A673 (cell line): ENCODE results near the gene HMX2. TPM values are rescaled to one million over a fixed set of nuclear protein-coding genes. Genes with fewer than 3 reads are reported as not detected.
A peak's percentile ranks its signal among the peaks of the same experiment; 100 is the strongest.

ENCODE experiments used
- BruUV-seq: library from RNA; stranded (reverse); fragments of 400-500 nt; replicated peaks from 2 replicates; lab custom pipeline; 2021; lab: Mats Ljungman, UMichigan
- CTCF ChIA-PET: fragments of 300-600 bp; sonication (Branson Sonifier 250); formaldehyde crosslinking; loops from one replicate; lab custom pipeline; 2022; ENCODE audit warnings: antibody characterized with exemption; lab: Charles Lee
- POLR2A ChIA-PET: fragments of 300-600 bp; sonication (Branson Sonifier 250); formaldehyde crosslinking; loops from one replicate; lab custom pipeline; 2022; ENCODE audit warnings: antibody characterized with exemption; ENCODE audit not compliant: low non-redundant PET; lab: Charles Lee
- DNase-seq: peaks from one replicate; pipeline ENCODE4 v3.0.0-alpha.2; 2015; ENCODE audit warnings: low spot score
- H3K27ac ChIP-seq: fragments of 200-600 bp; sonication (generic); 2 replicates; pipeline ENCODE4 v1.5.1; 2016; ENCODE audit warnings: mixed run types, low read depth, mild to moderate bottlenecking, mixed read lengths, antibody characterized with exemption, low read length; ENCODE audit not compliant: poor library complexity, severe bottlenecking
- H3K27me3 ChIP-seq: fragments of 200-600 bp; sonication (generic); replicated peaks from 2 replicates; pipeline ENCODE4 v1.6.1; 2017; ENCODE audit warnings: mixed run types, low read depth, mild to moderate bottlenecking, mixed read lengths, antibody characterized with exemption, low read length; ENCODE audit not compliant: insufficient read depth, poor library complexity
- H3K36me3 ChIP-seq: fragments of 200-600 bp; sonication (generic); 2 replicates; pipeline ENCODE4 v1.6.1; 2016; ENCODE audit warnings: mixed run types, mild to moderate bottlenecking, mixed read lengths, antibody characterized with exemption, low read length; ENCODE audit not compliant: insufficient read depth, poor library complexity, severe bottlenecking
- H3K4me1 ChIP-seq: fragments of 200-600 bp; sonication (generic); 2 replicates; pipeline ENCODE4 v1.6.1; 2017; ENCODE audit warnings: mixed run types, mild to moderate bottlenecking, mixed read lengths, antibody characterized with exemption, low read length; ENCODE audit not compliant: insufficient read depth, poor library complexity, severe bottlenecking
- H3K4me3 ChIP-seq: fragments of 200-600 bp; sonication (generic); 2 replicates; pipeline ENCODE4 v1.5.1; 2016; ENCODE audit warnings: low read depth, mixed run types, mild to moderate bottlenecking, mixed read lengths, low read length; ENCODE audit not compliant: poor library complexity, severe bottlenecking
- H3K9me3 ChIP-seq: fragments of 200-600 bp; sonication (generic); 2 replicates; pipeline ENCODE4 v1.6.1; 2016; ENCODE audit warnings: mixed run types, low read depth, mild to moderate bottlenecking, mixed read lengths, antibody characterized with exemption, low read length; ENCODE audit not compliant: poor library complexity, severe bottlenecking
- CTCF ChIP-seq: fragments of 300-800, 200-600 bp; sonication (generic); conservative IDR thresholded peaks from 2 replicates; pipeline ENCODE4 v1.5.1; 2017; ENCODE audit warnings: low read depth, mild to moderate bottlenecking, antibody characterized with exemption, low read length, moderate library complexity, mixed read lengths
- EZH2 ChIP-seq: fragments of 200-600 bp; sonication (generic); IDR thresholded peaks from 2 replicates; pipeline ENCODE4 v1.6.1; 2017; ENCODE audit warnings: borderline replicate concordance, low read depth, mild to moderate bottlenecking, mixed read lengths, antibody characterized with exemption, low read length; ENCODE audit not compliant: poor library complexity, severe bottlenecking
- intact Hi-C: fragments of 100-400 bp; cut with micrococcal nuclease; formaldehyde crosslinking; loops from one replicate; pipeline ENCODE4 v1.10.0; 2022; ENCODE audit not compliant: unreplicated experiment
- total RNA-seq: library from RNA; stranded (reverse); gene quantifications from 2 replicates; pipeline ENCODE4 v1.2.3, GENCODE V29; 2021

HMX2 gene
- total RNA-seq, 1 experiment from 2014 or later, result not detected

- peaks cover 29% of the 10 kb centered on the region for H3K4me1 ChIP-seq
- BruUV-seq, result no TSS peak
- H3K4me3 ChIP-seq, result peak overlapping the region; percentile 45
- intact Hi-C loops, result no loop called here
- CTCF ChIA-PET, result no interaction called here
- POLR2A ChIA-PET, result no interaction called here
- H3K9me3 ChIP-seq, result no peaks in the 10 kb centered on the region
- H3K36me3 ChIP-seq, result no peaks in the 10 kb centered on the region
- no peak for DNase-seq
- no peak overlapping the region for H3K27ac ChIP-seq
- H3K27me3 ChIP-seq, result peaks cover 99% of the 10 kb centered on the region
- TF ChIP-seq EZH2, result peak; percentile 97
- TF ChIP-seq CTCF, result no peak
These were observed 11.6 kb upstream of the HMX2 start for GRCh38 chr10:123136221-123136805.

GRCh38 chr10:123136806-123137642 is 10.9 kb upstream of the HMX2 start:
- Histone ChIP-seq H3K9me3 (no peaks in the 10 kb centered on the region), H3K4me3 (peak overlapping the region; percentile 26), H3K36me3 (no peaks in the 10 kb centered on the region), H3K27ac (no peak overlapping the region), H3K27me3 (peaks cover 99% of the 10 kb centered on the region), H3K4me1 (peaks cover 29% of the 10 kb centered on the region)
- DNase-seq, result no peak
- CTCF ChIA-PET, result no interaction called here
- TF ChIP-seq EZH2, result peak; percentile 87
- TF ChIP-seq CTCF, result no peak
- POLR2A ChIA-PET, result no interaction called here
- no TSS peak for BruUV-seq
- intact Hi-C loops, result no loop called here

GRCh38 chr10:123139165-123139520 is 8.8 kb upstream of the HMX2 start:
- BruUV-seq, result no TSS peak
- CTCF ChIA-PET, result no interaction called here
- POLR2A ChIA-PET, result no interaction called here
- no peak overlapping the region for H3K4me3 ChIP-seq
- intact Hi-C loops, result no loop called here
- no peaks in the 10 kb centered on the region for H3K36me3 ChIP-seq
- H3K9me3 ChIP-seq, result no peaks in the 10 kb centered on the region
- H3K4me1 ChIP-seq, result peaks cover 21% of the 10 kb centered on the region
- peaks cover 100% of the 10 kb centered on the region for H3K27me3 ChIP-seq
- no peak for DNase-seq
- no peak for TF ChIP-seq CTCF
- peak; percentile 80 for TF ChIP-seq EZH2
- no peak overlapping the region for H3K27ac ChIP-seq
